Thyroid gland (tissue), 4 donors: ENCODE results near the gene CLMN. TPM values are rescaled to one million over a fixed set of nuclear protein-coding genes. Genes with fewer than 3 reads are reported as not detected.
A peak's percentile ranks its signal among the peaks of the same experiment; 100 is the strongest.

Source experiments
- DNase-seq, 2 donors: peaks; one replicate each; pipeline ENCODE4 v3.0.0-alpha.2; 2019
- H3K27ac ChIP-seq, 3 donors: fragments of 200-600 bp; sonication (generic); 1 replicate in 2 of 3; 2 replicates in 1 of 3; pipeline ENCODE4 v1.5.1; 2016 to 2019; ENCODE audit warnings: mild to moderate bottlenecking in 1 of 3, moderate library complexity in 1 of 3
- H3K27me3 ChIP-seq: fragments of 200-600 bp; sonication (generic); one replicate; pipeline ENCODE4 v1.5.1; 2019
- H3K36me3 ChIP-seq, 2 donors: fragments of 200-600 bp; sonication (generic); one replicate each; pipeline ENCODE4 v1.5.1; 2016 to 2019
- H3K4me1 ChIP-seq, 2 donors: fragments of 200-600 bp; sonication (generic); one replicate each; pipeline ENCODE4 v1.5.1; 2017 to 2019
- H3K4me3 ChIP-seq, 3 donors: fragments of 200-600 bp; sonication (generic); replicated peaks in 1 of 3; 1 replicate in 2 of 3; 2 replicates in 1 of 3; pipeline ENCODE4 v1.5.1; 2016; ENCODE audit warnings: mild to moderate bottlenecking in 1 of 3
- H3K9me3 ChIP-seq: fragments of 200-600 bp; sonication (generic); one replicate; pipeline ENCODE4 v1.5.1; 2017
- CTCF ChIP-seq, 6 experiments: fragments of 200-600 bp in 3 of 6; fragments of 450-650 bp in 3 of 6; sonication (generic) in 3 of 6; IDR thresholded peaks; one replicate each; pipeline ENCODE4 v1.5.1; 2016 to 2019; ENCODE audit warnings: antibody characterized with exemption in 6 of 6, mild to moderate bottlenecking in 2 of 6, inconsistent platforms in 1 of 6, moderate library complexity in 1 of 6
- POLR2A ChIP-seq, 2 donors: fragments of 450-650 bp; IDR thresholded peaks; one replicate each; pipeline ENCODE4 v1.6.1; 2017; ENCODE audit warnings: antibody characterized with exemption in 2 of 2, mild to moderate bottlenecking in 2 of 2, moderate library complexity in 1 of 2
- WGBS, 2 donors: methylation state at CpG; one replicate each; pipeline ENCODE4 v1.1.5; 2017; 5-methylcytosine and 5-hydroxymethylcytosine counted together
- intact Hi-C: fragments of 100-400 bp; cut with DNase I; formaldehyde crosslinking; loops from one replicate; pipeline ENCODE4 v1.15.1; 2023
- total RNA-seq, 4 donors: library from RNA; depleted of rRNA; stranded (reverse); fragments of >200 nt; gene quantifications; one replicate each; pipeline ENCODE4 v1.2.3, GENCODE V29; 2016

CLMN gene
- total RNA-seq, 4 donors from 2014 or later = 15.3 to 29.9 (median 17.8) TPM

- Histone ChIP-seq H3K9me3 (no peaks in the 10 kb centered on the region), H3K27ac (peak overlapping the region in 1 of 3 donors; percentile 53), H3K27me3 (no peaks in the 10 kb centered on the region), H3K36me3 (no peaks in the 10 kb centered on the region), H3K4me3 (no peak overlapping the region), H3K4me1 (peaks cover 57 to 83% of the 10 kb centered on the region in 2 donors)
- intact Hi-C loops = no loop called here
- WGBS, 2 donors = 84 to 87% methylated on average over 7 of the region's 7 CpGs
- no peak for TF ChIP-seq POLR2A (IDR thresholded peaks at IDR 0.05)
- no peak for TF ChIP-seq CTCF (IDR thresholded peaks at IDR 0.05)
- peak; percentile 49 to 54 for DNase-seq
Observed at GRCh38 chr14:95225251-95225887, 94.3 kb downstream of the CLMN start.

GRCh38 chr14:95222870-95223398 lies 96.8 kb downstream of the CLMN start:
- H3K36me3 ChIP-seq = no peaks in the 10 kb centered on the region
- WGBS, 2 donors = 52 to 57% methylated on average over 3 of the region's 3 CpGs
- H3K9me3 ChIP-seq = no peaks in the 10 kb centered on the region
- H3K4me3 ChIP-seq = no peak overlapping the region
- peaks cover 51 to 63% of the 10 kb centered on the region in 2 donors for H3K4me1 ChIP-seq
- H3K27me3 ChIP-seq = no peaks in the 10 kb centered on the region
- intact Hi-C loops = no loop called here
- DNase-seq = peak; percentile 48 to 54
- TF ChIP-seq POLR2A (IDR thresholded peaks at IDR 0.05) (no peak), CTCF (IDR thresholded peaks at IDR 0.05) (no peak)
- peak overlapping the region; percentile 3 to 73 (median 53) for H3K27ac ChIP-seq

GRCh38 chr14:95222151-95222631 lies 97.5 kb downstream of the CLMN start:
- 64 to 72% methylated on average over 10 of the region's 10 CpGs for whole genome bisulfite sequencing, 2 donors
- intact Hi-C loops = no loop called here
- Histone ChIP-seq H3K27me3 (no peaks in the 10 kb centered on the region), H3K9me3 (no peaks in the 10 kb centered on the region), H3K36me3 (no peaks in the 10 kb centered on the region), H3K27ac (peak overlapping the region; percentile 3 to 73 (median 53)), H3K4me1 (peaks cover 43 to 56% of the 10 kb centered on the region in 2 donors), H3K4me3 (no peak overlapping the region)
- TF ChIP-seq POLR2A (IDR thresholded peaks at IDR 0.05) = no peak
- TF ChIP-seq CTCF (IDR thresholded peaks at IDR 0.05) = peak in 1 of 6 experiments; percentile 3
- peak in 1 of 2 donors; percentile 35 for DNase-seq

GRCh38 chr14:95221531-95221930 lies 98.2 kb downstream of the CLMN start:
- H3K27ac ChIP-seq = peak overlapping the region in 1 of 3 donors; percentile 73
- no peaks in the 10 kb centered on the region for H3K36me3 ChIP-seq
- H3K4me1 ChIP-seq = peaks cover 37 to 49% of the 10 kb centered on the region in 2 donors
- no peak overlapping the region for H3K4me3 ChIP-seq
- TF ChIP-seq CTCF (IDR thresholded peaks at IDR 0.05) (no peak), POLR2A (IDR thresholded peaks at IDR 0.05) (no peak)
- no peaks in the 10 kb centered on the region for H3K27me3 ChIP-seq
- intact Hi-C loops = no loop called here
- H3K9me3 ChIP-seq = no peaks in the 10 kb centered on the region
- WGBS, 2 donors = 94% methylated on average over 12 of the region's 12 CpGs
- no peak for DNase-seq

- no peak overlapping the region for H3K27ac ChIP-seq
- TF ChIP-seq CTCF (IDR thresholded peaks at IDR 0.05) = no peak
- TF ChIP-seq POLR2A (IDR thresholded peaks at IDR 0.05) = no peak
- no peaks in the 10 kb centered on the region for H3K27me3 ChIP-seq
- 73 to 76% methylated on average over 11 of the region's 11 CpGs for WGBS, 2 donors
- peaks cover 31 to 41% of the 10 kb centered on the region in 2 donors for H3K4me1 ChIP-seq
- no peaks in the 10 kb centered on the region for H3K36me3 ChIP-seq
- intact Hi-C loops = no loop called here
- no peak for DNase-seq
- H3K9me3 ChIP-seq = no peaks in the 10 kb centered on the region
- no peak overlapping the region for H3K4me3 ChIP-seq
Observed at GRCh38 chr14:95220663-95221231, 99.0 kb downstream of the CLMN start.
